DMS53 (cell line): ENCODE measurements around the gene ALKBH2.
A peak's percentile ranks its signal among the peaks of the same experiment; 100 is the strongest.
"Not testable (repeated sequence)": the region's sequence is repeated elsewhere in the genome, so short reads cannot be mapped to it uniquely, and the experiment has no call there.

Experiments used
- DNase-seq: peaks from one replicate; lab custom pipeline; 2025; lab: John Stamatoyannopoulos, UW

Gene ALKBH2

DNA sequence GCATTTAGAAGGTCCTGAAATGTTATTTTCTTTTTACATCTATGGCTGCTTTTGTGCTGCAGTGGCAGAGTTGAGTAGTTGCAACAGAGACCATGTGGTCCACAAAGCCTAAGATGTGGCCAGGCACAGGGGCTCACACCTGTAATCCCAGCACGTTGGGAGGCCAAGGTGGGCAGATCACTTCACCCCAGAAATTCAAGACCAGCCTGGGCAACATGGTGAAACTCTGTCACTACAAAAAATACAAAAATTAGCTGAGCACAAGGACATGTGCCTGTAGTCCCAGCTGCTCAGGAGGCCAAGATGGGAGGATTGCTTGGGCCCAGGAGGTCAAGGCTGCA, 27.4 kb downstream of the ALKBH2 start:
- DNase-seq: no peak

DNA sequence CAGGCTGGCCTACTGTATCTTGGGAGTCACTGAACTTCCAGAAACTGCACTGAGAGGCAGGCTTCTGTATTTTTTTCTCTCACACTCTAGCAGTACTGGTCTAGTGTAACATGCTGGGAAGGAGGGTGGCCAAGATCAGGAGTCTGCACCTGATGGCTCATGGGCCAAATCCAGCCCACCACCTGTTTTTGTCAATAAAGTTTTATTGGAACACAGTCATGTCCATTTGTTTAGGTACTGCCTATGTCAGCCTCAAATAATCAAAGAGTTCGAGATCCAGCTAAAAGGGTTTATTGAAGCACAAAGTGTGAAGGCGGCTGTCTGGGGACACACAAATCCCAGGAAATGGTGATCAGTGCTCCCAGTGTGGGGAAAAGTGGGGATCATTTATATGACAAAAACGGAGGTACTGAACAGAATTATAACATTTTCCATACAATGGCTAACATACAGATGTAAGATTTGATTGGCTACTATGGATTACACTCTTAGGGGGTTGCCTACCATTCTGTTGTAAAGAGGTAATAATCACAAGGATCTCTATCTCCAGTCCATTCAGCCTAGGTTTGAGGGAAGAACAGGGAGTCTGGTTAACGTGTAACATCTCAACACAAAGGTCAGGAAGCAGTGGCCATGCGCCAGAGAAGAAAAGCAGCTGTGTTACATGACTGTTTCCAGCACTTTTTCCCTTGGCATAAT, 28.0 kb downstream of the ALKBH2 start:
- DNase-seq: peak; percentile 78

DNA sequence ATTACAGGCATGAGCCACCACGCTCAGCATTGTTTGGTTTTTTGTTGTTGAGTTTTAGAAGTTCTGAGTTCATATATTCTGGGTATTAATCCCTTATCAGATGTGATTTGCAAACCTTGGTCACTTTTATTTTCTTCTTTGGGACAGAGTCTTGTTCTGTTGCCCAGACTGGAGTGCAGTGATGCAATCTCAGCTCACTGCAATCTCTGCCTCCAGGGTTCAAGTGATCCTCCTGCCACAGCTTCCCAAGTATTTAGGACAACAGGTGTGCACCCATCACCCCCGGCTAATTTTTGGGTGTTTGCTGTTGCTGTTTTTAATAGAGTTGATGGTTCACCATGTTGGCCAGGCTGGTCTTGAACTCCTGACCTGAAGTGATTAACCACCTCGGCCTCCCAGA, 29.1 kb downstream of the ALKBH2 start:
- no peak for DNase-seq

DNA sequence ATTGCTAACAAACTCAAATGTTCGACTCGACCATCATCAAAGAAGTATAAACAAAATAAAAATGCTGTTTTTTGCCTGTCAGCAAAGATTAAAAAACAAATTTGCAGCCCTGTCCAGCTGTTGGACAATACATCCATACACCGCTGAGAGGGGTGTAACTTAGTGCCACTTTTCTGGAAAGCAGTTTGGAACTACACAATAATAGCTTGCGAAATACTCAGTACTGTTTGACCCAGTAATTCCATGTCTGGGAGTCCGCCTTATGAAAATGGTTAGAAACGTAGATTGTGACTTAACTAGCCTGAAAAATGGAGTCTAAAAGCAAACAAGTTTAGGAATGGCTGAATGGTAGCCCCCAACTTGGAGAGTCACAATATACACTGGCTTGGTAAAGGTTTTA, 34.5 kb downstream of the ALKBH2 start:
- DNase-seq: no peak

DNA sequence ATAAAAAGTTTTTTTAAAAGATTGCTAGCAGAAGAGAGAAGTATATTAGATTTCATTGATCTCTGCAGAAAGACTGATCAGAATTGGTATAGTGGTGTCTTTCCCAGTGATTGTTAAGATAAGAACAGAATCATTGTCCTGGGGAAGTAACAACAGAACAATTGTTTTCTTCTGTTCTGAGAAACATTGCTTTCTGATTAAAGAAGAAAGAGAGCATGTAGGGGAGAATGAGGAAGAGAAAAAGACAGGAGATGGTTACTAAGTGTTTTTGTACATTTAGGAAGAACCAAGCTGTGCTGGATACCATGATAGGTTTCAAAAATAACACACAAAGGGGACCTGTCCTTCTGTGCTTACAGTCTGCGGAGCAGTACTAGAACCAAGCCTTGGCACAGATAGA, 35.9 kb downstream of the ALKBH2 start:
- no peak for DNase-seq

DNA sequence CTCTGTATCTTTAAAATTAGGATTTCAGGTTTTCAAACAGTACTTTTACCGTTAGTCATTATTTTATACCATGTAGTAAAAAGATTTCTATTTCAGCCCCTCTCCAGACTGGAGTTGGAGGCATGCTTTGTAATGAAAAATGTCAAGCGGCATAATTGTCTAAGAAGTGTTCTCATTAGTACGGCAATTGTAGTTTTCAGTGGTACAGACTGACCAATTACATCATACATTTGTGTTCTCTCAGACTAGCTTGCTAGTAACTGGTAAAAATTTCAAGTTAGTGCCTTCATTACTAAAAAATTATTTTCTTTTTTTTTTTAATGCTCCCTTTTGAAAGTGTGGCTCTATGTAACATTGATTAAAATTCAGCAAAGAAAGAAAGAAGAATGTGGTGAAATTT, 36.4 kb downstream of the ALKBH2 start:
- no peak for DNase-seq

DNA sequence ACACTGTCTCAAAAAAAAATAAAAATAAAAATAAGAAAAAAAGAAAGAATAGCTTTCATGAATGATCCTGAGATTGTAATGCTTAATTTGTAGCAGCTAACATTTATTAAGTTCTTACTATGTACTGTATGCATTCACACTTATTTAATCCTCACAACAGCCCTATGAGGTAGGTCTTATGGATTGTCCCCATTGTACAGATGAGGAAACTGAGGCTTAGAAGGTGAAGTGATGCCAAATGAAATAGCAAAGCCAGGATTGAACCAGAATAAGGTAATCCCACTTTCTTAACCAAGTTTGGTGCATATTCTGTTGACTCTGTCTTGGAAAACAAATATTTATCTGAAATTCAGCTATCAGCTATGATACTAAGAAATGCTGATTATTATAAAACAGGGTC, 38.8 kb downstream of the ALKBH2 start:
- DNase-seq: no peak

DNA sequence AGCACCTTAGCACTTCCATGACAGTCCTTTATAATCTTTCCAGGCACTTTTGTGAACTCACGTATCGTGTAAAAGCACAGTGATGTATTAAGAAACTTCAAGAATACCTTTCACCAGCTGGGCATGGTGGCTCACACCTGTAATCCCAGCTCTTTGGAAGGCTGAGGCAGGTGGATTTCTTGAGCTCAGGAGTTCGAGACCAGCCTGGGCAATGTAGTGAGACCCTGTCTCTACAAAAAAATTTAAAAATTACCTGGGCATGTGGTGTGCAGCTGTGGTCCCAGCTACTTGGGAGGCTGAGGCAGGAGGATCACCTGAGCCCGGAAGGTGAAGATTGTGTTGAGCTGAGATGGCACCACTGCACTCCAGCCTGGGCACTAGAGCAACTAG, 39.2 kb downstream of the ALKBH2 start:
- not testable (repeated sequence) for DNase-seq

DNA sequence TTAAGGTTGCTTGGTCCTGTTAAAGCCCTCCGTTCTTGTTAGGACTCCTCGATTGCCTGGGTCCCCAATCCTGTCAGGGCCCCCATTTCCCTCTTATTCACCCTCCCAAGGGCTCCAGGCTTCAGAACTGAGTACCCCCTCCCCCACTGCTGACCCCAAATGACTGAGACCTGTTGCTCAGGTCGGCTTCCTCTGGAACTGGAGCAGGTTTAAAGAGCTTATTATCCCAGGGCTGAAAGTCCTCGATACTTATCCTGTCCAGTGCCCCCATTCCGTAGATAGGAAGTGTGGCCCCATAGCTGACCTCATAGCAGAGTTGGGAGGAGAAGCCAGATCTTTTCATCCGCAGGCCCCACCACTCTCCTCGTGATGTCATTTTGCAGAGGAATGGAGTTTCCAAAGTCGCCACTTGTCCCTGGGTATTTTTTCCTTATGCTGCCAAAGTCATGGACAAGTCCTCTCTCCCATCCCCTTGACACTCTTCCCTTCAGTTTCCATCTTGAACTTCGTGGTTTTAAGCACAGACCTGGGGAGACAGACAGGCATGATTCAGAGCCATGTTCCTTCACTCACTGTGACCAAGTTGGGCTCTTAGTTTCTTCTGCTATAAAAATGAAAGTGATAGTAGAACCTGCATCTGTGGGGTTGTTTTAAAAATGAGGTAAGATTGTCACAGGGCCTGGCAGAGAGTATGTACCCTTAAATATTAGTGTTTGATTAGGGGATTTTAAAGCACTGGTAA, 39.7 kb downstream of the ALKBH2 start:
- DNase-seq: no peak

DNA sequence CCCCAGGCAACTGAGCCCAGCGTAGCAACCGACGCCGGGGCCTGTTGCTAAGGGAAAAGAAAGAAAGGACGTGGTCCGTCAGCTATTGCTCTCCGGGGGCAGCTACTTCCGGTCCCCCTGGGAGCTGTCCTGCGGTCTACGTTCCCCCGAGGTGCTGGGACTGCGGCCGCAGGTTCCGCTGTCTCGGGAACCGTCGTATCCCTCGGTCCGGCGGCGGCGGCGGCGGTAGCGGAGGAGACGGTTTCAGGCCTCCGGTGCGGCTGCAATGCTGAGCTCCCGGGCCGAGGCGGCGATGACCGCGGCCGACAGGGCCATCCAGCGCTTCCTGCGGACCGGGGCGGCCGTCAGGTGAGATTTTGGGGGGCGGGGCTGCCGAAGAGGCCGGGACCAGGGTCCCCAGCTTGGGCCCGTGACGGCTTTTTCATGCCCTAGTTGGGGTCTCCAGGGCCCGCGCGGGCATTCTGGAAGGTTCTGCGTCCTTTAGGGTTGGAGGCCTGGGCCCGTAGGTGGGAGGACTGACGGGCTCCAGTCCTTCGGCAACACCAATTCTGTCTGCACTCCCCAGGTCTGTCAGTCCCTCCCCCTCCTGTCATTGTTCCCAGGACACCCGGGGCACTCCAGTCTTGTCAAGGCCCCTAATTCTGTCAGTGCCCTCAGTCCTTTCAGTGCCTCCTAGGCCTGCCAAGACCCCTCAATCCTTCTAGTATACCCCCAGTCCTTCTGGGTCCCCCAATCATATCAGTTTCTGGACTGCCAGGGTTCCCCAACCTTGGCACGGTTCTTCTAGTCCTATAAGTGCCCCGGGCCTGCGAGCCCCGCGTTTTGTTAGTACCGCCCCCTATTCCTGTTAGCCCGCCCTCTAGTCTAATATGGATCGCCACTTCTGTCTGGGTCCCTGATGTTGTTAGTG, 40.6 kb downstream of the ALKBH2 start, which contains the start of gene USP30:
USP30 (plus strand) TSS at position 163 of the 910 bp plus-strand sequence; CDS start at position 266, 103 bp downstream.
- peak; percentile 96 for DNase-seq

DNA sequence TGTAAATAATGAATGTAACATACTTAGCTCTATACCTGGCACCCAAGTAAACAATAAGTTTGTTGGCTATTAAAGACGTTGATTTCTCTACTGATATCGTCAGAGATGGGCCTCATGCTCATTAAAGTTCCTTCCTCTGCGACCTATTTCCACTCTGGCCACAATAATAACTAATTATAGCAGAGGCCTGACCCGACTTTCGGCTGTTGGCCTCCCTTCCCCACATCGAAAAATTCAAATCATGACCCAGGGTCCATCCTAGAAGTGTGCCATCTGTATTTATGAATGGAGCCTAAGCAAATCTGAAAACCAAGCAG, 41.2 kb downstream of the ALKBH2 start:
- no peak for DNase-seq

DNA sequence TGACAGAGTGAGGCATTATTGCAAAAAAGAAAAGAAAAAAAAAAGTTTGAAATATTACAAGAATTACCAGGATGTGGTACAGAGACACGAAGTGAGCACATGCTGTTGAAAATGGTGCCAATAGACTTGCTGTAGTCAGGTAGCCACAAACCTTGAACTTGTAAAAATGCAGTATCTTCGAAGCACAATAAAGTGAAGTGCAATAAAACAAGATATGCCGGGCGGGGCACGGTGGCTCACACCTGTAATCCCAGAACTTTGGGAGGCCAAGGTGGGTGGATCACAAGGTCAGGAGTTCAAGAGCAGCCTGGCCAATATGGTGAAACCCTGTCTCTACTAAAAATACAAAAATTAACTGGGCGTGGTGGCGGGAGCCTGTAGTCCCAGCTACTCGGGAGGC, 43.5 kb downstream of the ALKBH2 start:
- DNase-seq: not testable (repeated sequence)

DNA sequence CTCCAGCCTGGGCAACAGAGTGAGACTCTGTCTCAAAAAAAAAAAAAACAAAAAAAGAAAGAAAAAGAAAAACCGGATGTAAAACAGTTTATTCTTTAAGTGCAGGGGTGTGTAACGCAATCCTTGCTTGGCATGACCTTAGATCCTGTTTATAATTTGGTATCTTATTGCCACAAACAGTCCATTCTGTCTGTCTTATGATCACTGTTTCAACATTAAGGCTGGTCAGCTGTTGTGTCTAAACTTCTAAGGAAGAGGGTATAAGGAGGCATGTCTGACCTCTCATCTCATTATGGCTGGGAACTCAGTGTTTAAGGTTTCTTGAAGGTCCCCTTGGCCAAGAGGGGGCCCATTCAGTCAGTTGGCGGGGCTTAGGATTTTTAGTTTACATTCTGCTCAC, 44.6 kb downstream of the ALKBH2 start:
- not testable (repeated sequence) for DNase-seq

DNA sequence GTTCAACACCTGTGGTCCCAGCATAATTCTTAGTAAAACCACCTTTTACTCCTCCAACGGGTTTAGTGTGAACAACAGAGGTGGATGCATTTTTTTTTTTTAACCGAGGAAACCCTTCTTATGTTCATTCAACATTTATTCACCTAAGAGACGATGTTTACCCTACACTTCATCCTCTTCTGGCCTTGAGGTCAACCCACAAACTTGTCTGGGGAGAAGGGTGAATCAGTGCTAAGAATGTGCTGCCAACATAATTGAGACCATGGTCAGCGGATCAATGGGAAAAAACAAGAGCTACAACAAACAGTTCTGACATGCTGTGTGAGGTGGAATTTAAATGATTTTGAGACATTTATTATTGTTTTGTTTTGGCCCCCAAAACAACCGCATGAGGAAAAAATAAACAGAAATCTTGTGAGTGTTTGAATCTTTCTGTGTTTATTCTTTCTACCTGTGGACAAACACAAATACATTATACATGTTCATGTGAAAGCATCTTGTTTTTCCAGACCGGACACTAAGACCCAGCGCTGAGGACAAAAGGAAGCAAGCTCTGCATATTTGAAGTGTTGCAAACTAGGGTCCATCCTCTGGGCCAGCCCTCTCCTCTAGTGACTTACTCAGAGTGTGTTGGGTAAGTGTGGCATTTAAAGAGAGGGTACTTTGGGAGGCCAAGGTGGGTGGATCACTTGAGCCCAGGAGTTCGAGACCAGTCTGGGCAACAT, 46.0 kb downstream of the ALKBH2 start:
- no peak for DNase-seq

DNA sequence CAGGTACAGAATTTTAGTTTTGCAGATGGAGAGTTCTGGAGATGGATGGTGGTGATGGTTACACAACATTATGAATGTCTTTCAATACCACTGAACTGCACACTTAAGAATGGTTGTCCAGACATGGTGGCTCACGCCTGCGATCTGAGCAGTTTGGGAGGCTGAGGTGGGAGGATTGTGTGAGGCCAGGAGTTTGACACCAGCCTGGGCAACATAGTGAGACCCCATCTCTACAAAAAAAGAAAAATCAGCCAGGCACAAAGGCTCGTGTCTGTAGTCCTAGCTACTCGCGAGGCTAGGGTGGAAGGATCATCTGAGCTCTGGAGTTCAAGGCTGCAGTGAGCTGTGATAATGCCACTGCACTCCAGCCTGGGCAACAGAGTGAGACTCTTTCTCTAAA, 49.0 kb downstream of the ALKBH2 start:
- DNase-seq: no peak
